Endothelial cell of umbilical vein (primary cell): ENCODE data around the gene COLQ. TPM values are rescaled to one million over a fixed set of nuclear protein-coding genes. Genes with fewer than 3 reads are reported as not detected.

Experiments
- BruUV-seq: library from RNA; stranded (reverse); fragments of 400-500 nt; replicated peaks from 2 replicates; lab custom pipeline; 2021; lab: Mats Ljungman, UMichigan
- CTCF ChIA-PET: fragments of 300-600, 350-600 bp; sonication (Branson Sonifier 250); formaldehyde crosslinking; loops from one replicate; lab custom pipeline; 2021; ENCODE audit warnings: antibody characterized with exemption, inconsistent platforms; lab: Charles Lee
- POLR2A ChIA-PET: fragments of 300-600, 350-600 bp; sonication (Branson Sonifier 250); formaldehyde crosslinking; loops from one replicate; lab custom pipeline; 2021; ENCODE audit warnings: antibody characterized with exemption, inconsistent platforms; lab: Charles Lee
- DNase-seq: peaks from one replicate; pipeline ENCODE4 v3.0.0-alpha.2; 2011; ENCODE audit warnings: low read depth, low spot score
- FAIRE-seq: peaks from 2 replicates; lab custom pipeline; 2011; peaks lifted over from hg19 to GRCh38; lab: Jason Lieb, UNC
- H2AFZ ChIP-seq: 2 replicates; pipeline ENCODE4 v1.6.0; 2012; ENCODE audit warnings: low read depth, low read length, control low read depth, inconsistent platforms
- H3K27ac ChIP-seq: 2 replicates; pipeline ENCODE4 v1.5.1; 2011; ENCODE audit warnings: low read depth, mild to moderate bottlenecking, control low read depth, low read length, moderate library complexity; ENCODE audit not compliant: insufficient read depth
- H3K27me3 ChIP-seq, 2 experiments: 2 replicates each; pipeline versions ENCODE4 v1.6.0 to v1.6.1; 2011; ENCODE audit warnings: low read length in 2 of 2, mixed read lengths in 1 of 2; ENCODE audit not compliant: control insufficient read depth in 2 of 2, insufficient read depth in 2 of 2
- H3K36me3 ChIP-seq, 2 experiments: 2 replicates in 1 of 2; 3 replicates in 1 of 2; pipeline ENCODE4 v1.5.1; 2011; ENCODE audit warnings: low read length in 2 of 2, mild to moderate bottlenecking in 1 of 2, moderate library complexity in 1 of 2; ENCODE audit not compliant: control insufficient read depth in 2 of 2, insufficient read depth in 2 of 2; ENCODE audit errors: extremely low read depth in 1 of 2
- H3K4me1 ChIP-seq: 3 replicates; pipeline ENCODE4 v1.5.1; 2011; ENCODE audit warnings: mild to moderate bottlenecking, low read length; ENCODE audit not compliant: control insufficient read depth, insufficient read depth; ENCODE audit errors: extremely low read depth
- H3K4me2 ChIP-seq: 2 replicates; pipeline ENCODE4 v1.6.1; 2011; ENCODE audit warnings: low read length, control low read depth, mixed read lengths; ENCODE audit not compliant: insufficient read depth
- H3K4me3 ChIP-seq, 3 experiments: fragments of 200-600 bp in 1 of 3; sonication (generic), shearing (Covaris generic) in 1 of 3; replicated peaks in 1 of 3; 2 replicates each; pipeline ENCODE4 v1.5.1; 2011 to 2016; ENCODE audit warnings: control low read depth in 3 of 3, low read length in 3 of 3, mild to moderate bottlenecking in 2 of 3, inconsistent platforms in 1 of 3, low read depth in 1 of 3, moderate library complexity in 1 of 3; ENCODE audit not compliant: insufficient read depth in 1 of 3
- H3K79me2 ChIP-seq: 2 replicates; pipeline ENCODE4 v1.6.0; 2012; ENCODE audit warnings: low read length, inconsistent platforms; ENCODE audit not compliant: control insufficient read depth, insufficient read depth
- H3K9ac ChIP-seq: replicated peaks from 2 replicates; pipeline ENCODE3; 2011; ENCODE audit warnings: low read length, control low read depth; ENCODE audit not compliant: insufficient read depth; ENCODE audit errors: extremely low read depth
- H3K9me1 ChIP-seq: replicated peaks from 3 replicates; pipeline ENCODE4 v1.6.0; 2011; ENCODE audit warnings: mild to moderate bottlenecking, low read length; ENCODE audit not compliant: control insufficient read depth, insufficient read depth; ENCODE audit errors: extremely low read depth
- H3K9me3 ChIP-seq: replicated peaks from 2 replicates; pipeline ENCODE4 v1.5.1; 2012; ENCODE audit warnings: low read length, inconsistent platforms; ENCODE audit not compliant: control insufficient read depth, insufficient read depth
- H4K20me1 ChIP-seq: replicated peaks from 2 replicates; pipeline ENCODE3; 2011; ENCODE audit warnings: mild to moderate bottlenecking, low read length; ENCODE audit not compliant: control insufficient read depth, insufficient read depth; ENCODE audit errors: extremely low read depth
- CTCF ChIP-seq, 2 donors: IDR thresholded peaks; 1 replicate in 1 of 2; 2 replicates in 1 of 2; pipeline ENCODE4 v1.5.1; 2011; ENCODE audit warnings: low read length in 2 of 2, mild to moderate bottlenecking in 2 of 2, moderate library complexity in 2 of 2, control low read depth in 1 of 2, inconsistent platforms in 1 of 2, low read depth in 1 of 2; ENCODE audit not compliant: insufficient read depth in 1 of 2; ENCODE audit errors: extremely low read depth in 1 of 2
- EZH2 ChIP-seq: IDR thresholded peaks from 2 replicates; pipeline ENCODE4 v1.6.1; 2012; ENCODE audit warnings: borderline replicate concordance, low read depth, mild to moderate bottlenecking, moderate library complexity, low read length, inconsistent platforms; ENCODE audit not compliant: severe bottlenecking
- FOS ChIP-seq: IDR thresholded peaks from 2 replicates; pipeline ENCODE4 v1.6.1; 2011; ENCODE audit warnings: mild to moderate bottlenecking, low read length, moderate library complexity, borderline replicate concordance; ENCODE audit not compliant: insufficient read depth
- GATA2 ChIP-seq: IDR thresholded peaks from 2 replicates; pipeline ENCODE4 v1.7.0; 2011; ENCODE audit warnings: low read depth, mild to moderate bottlenecking, moderate library complexity, mixed read lengths, low read length; ENCODE audit not compliant: insufficient read length, insufficient read depth
- JUN ChIP-seq: IDR thresholded peaks from 2 replicates; pipeline ENCODE4 v1.6.1; 2011; ENCODE audit warnings: borderline replicate concordance, low read depth; ENCODE audit not compliant: insufficient read length, insufficient read depth
- MAX ChIP-seq: IDR thresholded peaks from 2 replicates; pipeline ENCODE4 v1.6.1; 2011; ENCODE audit not compliant: insufficient read depth, insufficient read length
- MYC ChIP-seq: IDR thresholded peaks from one replicate; pipeline ENCODE4 v1.6.1; 2011; ENCODE audit warnings: mild to moderate bottlenecking, low read depth, low read length
- POLR2A ChIP-seq: IDR thresholded peaks from 2 replicates; pipeline ENCODE4 v1.6.1; 2012; ENCODE audit warnings: low read depth, mild to moderate bottlenecking, control low read depth, low read length
- POLR2AphosphoS5 ChIP-seq: IDR thresholded peaks from 2 replicates; pipeline ENCODE4 v1.6.1; 2012; ENCODE audit warnings: low read depth, mild to moderate bottlenecking, control low read depth, low read length, moderate library complexity; ENCODE audit not compliant: insufficient read depth
- dilution Hi-C: fragments of 300-500 bp; cut with MboI; formaldehyde crosslinking; loops from one replicate; pipeline ENCODE4 v1.15.0; 2019; ENCODE audit warnings: low sequenced_read_pairs; ENCODE audit not compliant: extremely low pct_ligation_motif_present
- intact Hi-C: fragments of 100-400 bp; cut with micrococcal nuclease; formaldehyde crosslinking; loops from one replicate; pipeline ENCODE4 v1.10.0; 2022
- polyA plus RNA-seq, 4 experiments: library from polyadenylated mRNA; depleted of rRNA in 3 of 4; stranded (reverse) in 3 of 4; unstranded in 1 of 4; fragments of >200 nt; gene quantifications; 2 replicates each; pipeline versions ENCODE4 v1.2.1 to v1.2.3, GENCODE V29; 2011 to 2012; ENCODE audit warnings: missing spikeins in 1 of 4
- total RNA-seq: library from RNA; stranded (reverse); gene quantifications from 2 replicates; pipeline ENCODE4 v1.2.3, GENCODE V29; 2021

COLQ gene
- total and polyA plus RNA-seq, 2 donors (not counting 3 experiments of a cell fraction or from before 2014, with no cell fraction given) = 2.0 to 2.3 TPM

- no TSS peak for BruUV-seq
- H3K4me1 ChIP-seq = peaks cover 22% of the 10 kb centered on the region
- no peak overlapping the region for H3K27ac ChIP-seq
- H3K79me2 ChIP-seq = no peaks in the 10 kb centered on the region
- H3K27me3 ChIP-seq = no peaks in the 10 kb centered on the region
- H4K20me1 ChIP-seq = no peaks in the 10 kb centered on the region
- DNase-seq = no peak
- FAIRE-seq = no peak
- H3K36me3 ChIP-seq = peaks cover 18 to 24% of the 10 kb centered on the region in 2 experiments
- POLR2A ChIA-PET = no interaction called here
- no peaks in the 10 kb centered on the region for H3K9me1 ChIP-seq
- intact Hi-C loops = no loop called here
- dilution Hi-C loops = no loop called here
- no peak overlapping the region for H3K9ac ChIP-seq
- TF ChIP-seq EZH2 = no peak
- TF ChIP-seq MYC = no peak
- no peak for TF ChIP-seq POLR2AphosphoS5
- TF ChIP-seq CTCF (IDR thresholded peaks at IDR 0.05; ENCODE audit: extremely low read depth in 1 of 2, insufficient read depth in 1 of 2, low read depth in 1 of 2, low read length in 2 of 2) = no peak
- TF ChIP-seq JUN = no peak
- no peak for TF ChIP-seq POLR2A
- no peak for TF ChIP-seq GATA2
- TF ChIP-seq MAX = no peak
- TF ChIP-seq FOS = no peak
- H3K4me2 ChIP-seq = no peak overlapping the region
- no peaks in the 10 kb centered on the region for H3K9me3 ChIP-seq
- no peak overlapping the region for H2AFZ ChIP-seq
- no peak overlapping the region for H3K4me3 ChIP-seq
- CTCF ChIA-PET = interaction anchor here (0.8 kb wide), 1 partner anchor 9 kb away, joined by 5 read pairs; no protein-coding TSS in a partner anchor
Observed at GRCh38 chr3:15439476-15439875, 82.0 kb downstream of the COLQ start.
